CD1c-positive myeloid dendritic cell (primary cell): ENCODE results near the gene MMS19.
"Not testable (repeated sequence)": the region's sequence is repeated elsewhere in the genome, so short reads cannot be mapped to it uniquely, and the experiment has no call there.

Source experiments
- DNase-seq: peaks from one replicate; pipeline ENCODE4 v3.0.0-alpha.2; 2016; ENCODE audit errors: extremely low spot score

The MMS19 gene

DNA sequence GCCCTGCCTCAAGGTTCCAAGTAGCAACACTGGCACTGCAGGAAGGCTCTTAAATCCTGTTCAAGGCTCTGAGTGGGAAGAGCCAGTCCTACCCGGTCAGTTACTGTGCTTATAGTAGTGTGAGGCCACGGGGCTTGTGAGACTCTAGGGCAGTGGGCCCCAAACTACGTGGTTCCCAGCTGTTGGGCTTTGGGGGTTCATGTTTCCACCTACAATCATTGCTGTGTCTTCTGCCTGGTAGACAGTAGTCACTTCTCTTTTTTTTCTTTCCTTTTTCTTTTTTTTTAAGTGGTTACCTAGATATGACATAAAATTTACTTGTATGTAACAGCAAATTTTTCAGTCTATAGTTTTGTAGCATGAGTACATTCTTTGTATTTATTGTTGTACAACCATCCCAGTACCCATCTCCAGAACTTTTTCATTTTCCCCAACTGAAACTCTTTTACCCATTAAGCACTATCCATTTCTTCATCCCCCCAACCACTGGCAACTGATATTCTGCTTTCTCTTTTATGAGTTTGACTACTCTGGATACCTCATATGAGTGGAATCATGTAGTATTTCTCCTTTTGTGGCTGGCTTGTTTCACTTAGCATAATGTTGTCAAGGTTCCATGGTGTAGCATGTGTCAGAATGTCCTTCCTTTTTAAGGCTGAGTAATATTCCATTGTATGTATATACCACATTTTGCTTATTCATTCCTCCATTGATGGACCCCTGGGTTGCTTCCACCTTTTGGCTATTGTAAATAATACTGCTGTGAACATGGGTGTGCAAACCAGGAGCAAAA, 8.2 kb upstream of the MMS19 start:
- DNase-seq = peak; percentile 69

DNA sequence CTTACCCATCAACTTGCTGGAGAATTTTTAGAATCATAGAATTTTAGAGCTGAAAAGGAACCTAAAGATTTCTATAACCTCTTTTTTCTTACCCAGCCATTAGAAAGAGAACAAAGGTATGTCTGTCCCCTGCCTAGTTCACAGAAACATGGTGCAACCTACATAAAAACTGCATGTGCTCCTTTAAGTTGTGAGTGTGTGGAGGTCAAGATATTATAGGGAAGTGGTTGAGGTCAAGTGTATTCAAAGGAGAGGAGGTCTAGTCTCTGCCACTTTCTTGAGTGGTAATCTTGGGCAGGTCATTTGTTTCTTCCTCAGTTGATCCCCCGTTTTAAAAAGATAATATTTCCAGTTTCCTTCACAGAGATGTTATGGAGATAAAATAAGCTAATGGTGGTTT, 6.9 kb upstream of the MMS19 start:
- DNase-seq = peak; percentile 31

DNA sequence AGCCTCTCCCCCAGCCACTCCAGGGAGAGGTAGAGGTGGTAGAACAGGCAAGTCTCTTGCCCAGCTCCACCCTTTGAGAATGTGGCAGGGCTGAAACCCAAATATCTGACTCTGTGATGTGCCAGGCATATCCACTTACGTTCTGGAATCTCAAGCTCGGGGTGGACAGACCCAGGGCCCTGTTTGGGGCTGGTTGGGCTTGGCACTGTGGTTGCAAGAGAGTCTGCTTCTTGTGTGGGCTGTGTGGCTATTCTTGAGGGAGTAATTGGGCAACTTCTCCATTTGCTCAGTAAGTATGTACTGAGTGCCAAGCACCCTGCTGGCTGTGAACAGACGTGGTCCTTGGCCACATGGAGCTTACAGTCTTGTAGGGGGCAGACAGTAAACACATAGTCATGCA, 5.2 kb upstream of the MMS19 start:
- peak; percentile 57 for DNase-seq

DNA sequence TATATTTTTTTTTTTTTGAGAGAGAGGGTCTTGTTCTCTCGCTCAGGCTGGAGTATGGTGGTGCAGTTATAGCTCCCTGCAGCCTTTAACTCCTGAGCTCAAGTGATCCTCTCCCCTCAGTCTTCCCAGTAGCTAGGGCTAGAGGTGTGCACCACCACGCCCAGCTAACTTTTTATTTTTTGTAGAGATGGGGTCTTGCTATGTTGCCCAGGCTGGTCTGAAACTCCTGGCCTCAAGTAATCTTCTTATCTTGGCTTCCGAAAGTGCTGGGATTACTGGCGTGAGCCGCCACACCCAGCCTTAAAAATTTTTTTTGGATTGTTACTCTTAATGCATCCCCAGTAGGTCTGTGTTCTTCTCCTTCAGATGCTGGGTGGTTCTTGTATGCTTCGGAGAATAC, 4.7 kb upstream of the MMS19 start:
- DNase-seq = no peak

GRCh38 chr10:97500297-97500575, 2.0 kb upstream of the MMS19 start:
- no peak for DNase-seq

- DNase-seq = peak; percentile 72
Measured at GRCh38 chr10:97499561-97500296, 1.5 kb upstream of the MMS19 start.

GRCh38 chr10:97498841-97499560, 779 bp upstream of the MMS19 start, which contains the start of gene UBTD1:
TSS of gene UBTD1 (plus strand) at chr10:97498924. CDS start at chr10:97499204, 280 bp downstream.
- no peak for DNase-seq

GRCh38 chr10:97497572-97498075, 598 bp downstream of the MMS19 start:
- DNase-seq = peak; percentile 82

GRCh38 chr10:97494863-97495506, 3.2 kb downstream of the MMS19 start:
- DNase-seq = no peak

- DNase-seq = peak; percentile 39
Measured at GRCh38 chr10:97494151-97494550, 4.1 kb downstream of the MMS19 start.

- peak; percentile 12 for DNase-seq
Measured at GRCh38 chr10:97490592-97490991, 7.6 kb downstream of the MMS19 start.

GRCh38 chr10:97485647-97486281, 12.5 kb downstream of the MMS19 start:
- DNase-seq = no peak

- no peak for DNase-seq
Measured at GRCh38 chr10:97483921-97484320, 14.3 kb downstream of the MMS19 start.

GRCh38 chr10:97483506-97483905, 14.7 kb downstream of the MMS19 start:
- DNase-seq = no peak

- no peak for DNase-seq
Measured at GRCh38 chr10:97482381-97482780, 15.8 kb downstream of the MMS19 start.

- no peak for DNase-seq
Measured at GRCh38 chr10:97481071-97481470, 17.2 kb downstream of the MMS19 start.

GRCh38 chr10:97479939-97480338, 18.3 kb downstream of the MMS19 start:
- no peak for DNase-seq

GRCh38 chr10:97479410-97479809, 18.8 kb downstream of the MMS19 start:
- not testable (repeated sequence) for DNase-seq

DNA sequence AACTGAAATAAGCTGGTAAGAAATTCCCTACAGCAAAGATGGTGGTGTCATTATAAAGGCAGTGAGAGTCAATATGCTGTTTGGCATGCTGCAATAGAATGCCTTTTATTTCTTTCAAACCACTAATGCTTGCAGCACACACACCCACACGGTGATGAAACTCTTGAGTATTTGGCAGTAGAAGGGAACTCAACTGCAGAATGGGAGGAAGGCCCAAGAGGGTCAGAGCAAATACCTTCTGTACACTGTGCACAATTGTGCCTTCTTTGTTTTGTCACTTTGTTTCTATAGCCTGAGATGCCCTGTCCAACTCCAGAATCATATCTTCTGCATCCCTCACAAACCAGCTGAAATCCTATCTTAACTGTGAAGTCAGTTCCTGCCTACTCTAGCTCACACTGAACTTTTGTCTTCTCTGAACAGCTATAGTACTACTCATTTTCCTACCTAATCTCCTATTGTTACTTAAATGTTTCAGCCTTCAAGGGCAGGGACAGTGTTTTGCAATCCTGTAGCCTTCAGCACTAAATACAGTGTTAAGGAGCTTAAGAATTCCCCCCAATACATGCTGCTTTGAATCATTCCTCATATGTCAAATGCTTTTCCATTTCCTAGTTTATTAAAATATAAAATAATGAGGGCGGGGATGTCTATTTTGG, 22.2 kb downstream of the MMS19 start:
- DNase-seq = peak; percentile 69

DNA sequence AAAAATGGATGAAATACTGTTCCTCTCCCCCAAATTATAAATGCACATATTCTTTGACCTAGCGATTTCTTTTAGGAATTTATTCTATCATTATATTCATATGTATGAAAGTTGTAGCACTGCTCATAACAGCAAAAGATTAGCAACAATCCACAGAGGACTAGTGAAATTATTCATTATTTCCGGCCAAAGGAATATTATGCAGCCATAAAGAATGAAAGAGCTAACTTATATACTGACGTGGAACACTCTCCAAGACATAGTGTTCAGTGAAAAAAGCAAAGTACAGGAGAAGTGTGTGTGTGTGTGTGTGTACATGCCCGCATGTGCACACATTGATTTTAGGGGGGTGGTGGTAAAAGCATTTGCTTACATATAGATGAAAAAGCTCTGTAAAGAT, 23.3 kb downstream of the MMS19 start:
- DNase-seq = no peak

DNA sequence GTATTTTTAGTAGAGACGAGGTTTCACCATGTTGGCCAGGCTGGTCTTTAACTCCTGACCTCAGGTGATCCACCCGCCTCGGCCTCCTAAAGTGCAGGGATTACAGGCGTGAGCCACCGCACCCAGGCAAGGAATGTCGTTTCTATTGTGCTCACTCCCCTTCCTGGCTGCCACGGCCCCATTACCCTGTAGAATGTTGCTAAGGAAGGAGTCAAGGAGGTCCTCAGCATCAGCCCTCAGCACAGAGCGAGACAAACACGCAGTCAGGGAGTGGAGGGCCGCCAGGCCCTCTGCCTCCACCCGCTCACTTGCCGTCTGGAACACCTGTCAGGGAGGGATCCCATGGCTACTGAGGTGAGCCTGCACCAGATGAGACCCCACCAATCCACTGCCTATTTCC, 29.4 kb downstream of the MMS19 start:
- not testable (repeated sequence) for DNase-seq
